GM12874 (cell line): ENCODE measurements around the gene COL25A1.

Source experiments
- TF ChIP-seq, protein P1 (sequence below): IDR thresholded peaks from 2 replicates; pipeline ENCODE4 v1.5.1; 2011; ENCODE audit warnings: low read depth, mild to moderate bottlenecking, control low read depth, low read length, moderate library complexity; ENCODE audit not compliant: insufficient read depth

Gene COL25A1

GRCh38 chr4:109127866-109128265 is 174.6 kb downstream of the COL25A1 start:
- TF ChIP-seq, protein P1, sequence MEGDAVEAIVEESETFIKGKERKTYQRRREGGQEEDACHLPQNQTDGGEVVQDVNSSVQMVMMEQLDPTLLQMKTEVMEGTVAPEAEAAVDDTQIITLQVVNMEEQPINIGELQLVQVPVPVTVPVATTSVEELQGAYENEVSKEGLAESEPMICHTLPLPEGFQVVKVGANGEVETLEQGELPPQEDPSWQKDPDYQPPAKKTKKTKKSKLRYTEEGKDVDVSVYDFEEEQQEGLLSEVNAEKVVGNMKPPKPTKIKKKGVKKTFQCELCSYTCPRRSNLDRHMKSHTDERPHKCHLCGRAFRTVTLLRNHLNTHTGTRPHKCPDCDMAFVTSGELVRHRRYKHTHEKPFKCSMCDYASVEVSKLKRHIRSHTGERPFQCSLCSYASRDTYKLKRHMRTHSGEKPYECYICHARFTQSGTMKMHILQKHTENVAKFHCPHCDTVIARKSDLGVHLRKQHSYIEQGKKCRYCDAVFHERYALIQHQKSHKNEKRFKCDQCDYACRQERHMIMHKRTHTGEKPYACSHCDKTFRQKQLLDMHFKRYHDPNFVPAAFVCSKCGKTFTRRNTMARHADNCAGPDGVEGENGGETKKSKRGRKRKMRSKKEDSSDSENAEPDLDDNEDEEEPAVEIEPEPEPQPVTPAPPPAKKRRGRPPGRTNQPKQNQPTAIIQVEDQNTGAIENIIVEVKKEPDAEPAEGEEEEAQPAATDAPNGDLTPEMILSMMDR, result no peak

DNA sequence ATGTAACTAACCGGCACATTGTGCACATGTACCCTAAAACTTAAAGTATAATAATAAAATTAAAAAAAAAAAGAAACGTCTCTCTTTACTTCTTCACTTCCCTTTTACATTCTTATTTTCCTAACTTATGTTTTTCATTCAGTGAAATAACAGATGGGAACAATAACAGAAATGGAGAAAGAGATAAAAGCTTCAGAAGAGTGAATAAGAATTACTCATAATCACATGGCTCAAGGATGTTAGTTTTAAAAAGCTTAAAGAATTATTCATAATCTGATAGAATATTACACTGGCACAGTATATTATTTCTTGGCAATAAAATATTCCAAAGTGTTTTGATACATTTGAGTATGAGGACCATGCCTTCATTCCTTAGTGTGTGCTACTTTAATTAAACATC is 175.6 kb downstream of the COL25A1 start:
- TF ChIP-seq, protein P1, result no peak

GRCh38 chr4:109125084-109125483 is 177.4 kb downstream of the COL25A1 start:
- TF ChIP-seq, protein P1, result no peak

DNA sequence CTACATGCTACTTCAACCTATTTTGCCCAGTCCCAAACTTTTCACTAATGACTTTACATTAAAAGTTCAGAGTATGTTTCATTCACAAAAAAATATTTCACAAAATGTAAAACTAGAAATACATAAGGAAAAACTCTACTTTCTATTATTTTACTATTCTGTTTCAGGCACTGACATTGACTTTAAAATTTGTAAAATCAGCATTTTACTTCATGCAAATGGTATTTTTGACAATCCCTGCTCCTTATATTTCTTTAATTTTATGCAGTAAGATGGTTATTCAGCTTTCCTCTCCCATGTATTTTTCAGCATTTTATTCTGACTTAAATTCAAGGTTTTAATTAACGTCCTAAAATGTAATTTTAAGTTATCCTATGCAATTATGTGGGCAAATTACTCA is 178.5 kb downstream of the COL25A1 start:
- TF ChIP-seq, protein P1, result no peak

DNA sequence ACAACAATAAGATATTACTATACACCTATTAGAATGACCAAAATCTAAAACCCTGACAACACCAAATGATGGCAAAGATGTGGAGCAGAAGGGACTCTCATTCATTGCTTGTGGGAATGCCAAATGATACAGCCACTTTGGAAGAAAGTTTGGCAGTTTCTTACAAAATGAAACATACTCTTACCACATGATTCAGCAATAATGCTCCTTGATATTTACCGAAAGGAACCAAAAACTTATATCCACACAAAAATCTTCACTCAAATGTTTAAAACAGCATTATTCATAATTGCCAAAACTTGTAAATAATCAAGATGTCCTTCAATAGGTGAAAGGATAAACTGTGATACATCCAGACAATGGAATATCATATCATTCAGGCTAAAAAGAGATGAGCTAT is 180.9 kb downstream of the COL25A1 start:
- TF ChIP-seq, protein P1, result no peak

DNA sequence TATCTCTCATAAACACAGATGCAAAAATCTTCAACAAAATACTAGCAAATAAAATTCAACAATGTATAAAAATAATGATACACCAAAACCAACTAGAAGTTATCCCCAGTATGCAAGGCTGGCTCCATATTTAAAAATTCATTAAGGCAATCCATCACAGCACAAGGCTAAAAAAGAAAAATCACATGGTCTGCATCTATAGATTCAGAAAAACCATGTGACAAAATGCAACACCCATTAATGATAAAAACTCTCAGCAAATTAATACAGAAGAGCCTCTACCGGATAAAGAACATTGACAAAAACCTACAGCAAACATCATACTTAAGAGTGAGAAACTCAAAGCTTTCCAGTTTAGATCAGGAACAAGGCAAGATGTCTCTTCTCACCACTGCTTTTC is 182.6 kb downstream of the COL25A1 start:
- TF ChIP-seq, protein P1, result no peak

DNA sequence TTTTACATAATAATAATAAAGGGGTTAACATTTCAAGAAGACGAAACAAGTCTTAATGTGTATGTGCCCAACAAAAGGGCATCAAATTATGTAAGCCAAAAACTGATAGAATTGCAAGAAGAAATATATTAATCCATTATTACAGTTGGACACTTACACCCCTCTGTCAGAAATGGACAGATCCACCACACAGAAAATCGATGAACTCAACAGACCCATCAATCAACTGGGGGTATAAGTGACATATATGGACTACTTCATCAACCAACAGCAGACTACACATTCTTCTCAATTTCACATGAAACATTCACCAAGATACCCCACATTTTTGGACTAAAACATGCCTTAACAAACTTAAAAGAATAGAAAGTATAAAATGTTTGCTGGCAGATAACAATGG is 183.8 kb downstream of the COL25A1 start:
- TF ChIP-seq, protein P1, result no peak

GRCh38 chr4:109114501-109114900 is 188.0 kb downstream of the COL25A1 start:
- TF ChIP-seq, protein P1, result no peak
